Measurements from ENCODE around the gene FGG.
A peak's percentile ranks its signal among the peaks of the same experiment; 100 is the strongest.

FGG gene

DNA sequence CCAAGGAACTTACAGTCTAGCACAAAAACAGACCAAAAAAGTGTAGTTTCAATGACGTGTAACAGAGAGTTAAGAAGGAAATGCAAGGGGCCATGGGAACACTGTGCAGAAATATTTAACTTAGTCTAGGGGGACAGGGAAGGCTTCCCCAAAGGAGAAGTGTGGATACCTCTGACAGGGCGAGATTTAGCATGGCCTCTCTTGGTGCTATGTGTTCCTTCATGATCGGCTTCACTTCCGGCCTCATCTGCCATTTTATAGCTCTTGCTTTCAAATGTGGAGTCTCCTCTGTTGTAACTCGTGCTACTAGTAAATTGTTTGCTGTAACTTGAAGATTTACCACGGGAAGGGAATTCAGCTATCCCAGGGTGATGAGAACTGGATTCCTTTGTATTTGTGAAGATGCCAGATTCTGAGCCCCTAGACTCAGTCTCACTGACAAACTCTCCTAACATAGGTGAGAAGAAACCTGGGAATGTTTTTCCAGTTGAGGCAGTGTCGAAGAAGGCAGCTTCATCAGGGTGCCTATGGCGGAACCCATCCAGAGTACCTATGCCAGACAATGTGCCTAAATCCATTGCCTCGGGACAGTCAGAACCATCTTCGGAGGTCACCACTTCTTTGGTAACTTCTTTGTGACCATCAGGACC lies 27.0 kb downstream of the FGG start:
- DNase-seq = no peak

DNA sequence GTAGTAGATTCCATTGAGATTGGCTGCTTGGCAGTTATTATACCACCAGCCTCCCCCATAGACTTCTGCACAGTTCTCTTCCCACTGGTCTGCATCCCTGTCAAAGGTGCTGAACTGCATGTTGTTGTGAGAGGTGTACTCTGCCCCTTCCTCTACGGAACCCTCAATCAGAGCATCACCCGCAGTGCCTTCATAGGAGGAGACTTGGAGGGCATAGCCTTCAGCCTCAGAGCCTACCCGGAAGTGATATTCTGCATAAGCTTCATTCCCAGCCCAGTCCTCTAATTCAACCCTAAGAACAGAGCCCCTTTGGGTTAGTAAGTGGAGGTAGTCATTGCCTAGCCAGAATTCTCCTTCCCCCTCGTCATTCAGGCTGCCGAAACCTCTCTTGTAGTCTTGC lies 28.2 kb downstream of the FGG start:
- no peak for DNase-seq

DNA sequence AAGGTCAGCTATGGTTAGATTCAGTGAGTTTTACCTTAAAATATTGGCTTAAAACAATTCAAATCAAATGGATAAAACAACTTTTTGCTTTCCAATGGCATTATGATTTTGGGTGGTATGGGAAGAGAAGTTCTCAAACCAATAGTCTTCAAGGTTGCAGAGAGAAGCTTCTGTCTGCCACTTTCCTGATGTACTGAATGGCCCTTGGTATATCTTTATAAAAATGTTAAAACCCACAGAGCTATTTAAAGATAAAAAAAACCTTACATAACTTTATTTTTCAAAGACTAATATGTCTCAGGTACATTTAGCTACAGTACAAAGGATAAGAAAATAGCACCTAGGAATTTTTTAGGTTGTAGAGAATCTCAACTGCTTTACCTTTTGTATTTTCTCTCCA lies 28.8 kb downstream of the FGG start:
- DNase-seq = no peak

DNA sequence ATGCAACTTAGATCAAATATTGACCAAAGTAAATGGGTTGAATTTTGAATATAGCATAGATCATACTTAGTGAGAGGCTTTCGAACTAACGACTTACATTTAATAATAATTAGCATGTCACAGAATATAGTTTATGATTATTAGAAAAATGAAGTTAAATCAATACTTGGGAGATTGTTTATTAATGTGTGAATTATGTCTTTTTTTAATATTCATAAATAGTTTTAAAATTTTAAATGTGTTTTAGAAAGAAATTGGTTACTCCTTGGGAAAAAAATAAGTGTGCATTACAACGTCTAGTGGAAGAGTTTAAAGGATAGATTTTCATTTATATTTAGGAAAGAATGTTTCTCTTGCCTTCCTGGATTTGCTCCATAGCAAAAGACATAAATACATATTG lies 29.2 kb downstream of the FGG start:
- no peak for DNase-seq

DNA sequence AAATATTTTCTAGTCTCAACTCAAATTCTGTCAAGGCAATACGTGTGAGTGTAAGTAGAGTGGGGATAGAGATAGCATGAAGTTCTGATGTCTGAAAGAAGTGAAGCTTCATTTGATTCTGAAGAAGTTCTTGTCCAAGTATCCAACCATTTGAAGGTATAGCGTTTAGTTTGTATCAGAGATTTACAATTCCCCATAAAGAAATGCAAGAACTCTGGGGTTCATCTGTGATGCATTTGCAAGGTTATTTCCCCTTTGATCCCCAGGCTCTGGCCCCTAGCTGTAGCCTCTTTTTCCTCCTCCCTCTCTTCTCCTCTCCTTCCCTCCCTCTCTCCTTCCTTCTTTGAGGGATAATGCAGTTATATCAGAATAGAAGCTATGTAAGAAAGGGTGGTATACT lies 29.7 kb downstream of the FGG start:
- no peak for DNase-seq

DNA sequence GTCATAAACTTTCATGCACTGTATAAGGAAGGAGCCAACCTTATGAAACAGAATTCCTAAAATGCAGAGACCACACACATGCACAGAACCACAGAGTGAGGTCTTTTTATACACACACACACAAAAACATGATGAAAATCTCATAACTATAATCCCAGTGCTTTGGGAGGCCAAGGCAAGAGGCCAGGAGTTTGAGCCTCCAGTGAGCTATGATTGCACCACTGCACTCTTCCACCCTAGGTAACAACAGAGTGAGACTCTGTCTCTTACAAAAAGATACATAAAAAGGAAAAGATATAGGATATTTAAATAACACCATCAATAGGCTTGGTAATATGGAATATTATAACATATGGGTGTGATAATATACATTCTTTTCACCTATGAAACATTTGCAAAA lies 32.5 kb downstream of the FGG start:
- DNase-seq = no peak

DNA sequence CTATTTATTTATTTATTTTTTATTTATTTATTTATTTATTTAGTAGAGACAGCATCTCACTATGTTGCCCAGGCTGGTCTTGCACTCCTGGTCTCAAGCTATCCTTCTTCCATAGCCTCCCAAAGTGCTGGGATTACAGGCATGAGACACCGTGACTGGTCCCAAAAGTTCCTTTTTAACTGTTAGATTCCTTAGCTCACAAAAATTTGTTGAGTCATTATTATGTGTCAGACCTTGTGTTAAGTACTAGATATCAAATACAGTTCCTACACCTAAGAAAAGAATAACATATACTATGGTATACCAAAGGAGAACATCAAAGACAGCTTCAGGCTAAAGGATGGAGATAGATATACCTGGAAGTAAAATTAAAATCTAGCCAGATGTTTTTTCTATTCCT lies 33.5 kb downstream of the FGG start:
- no peak for DNase-seq

DNA sequence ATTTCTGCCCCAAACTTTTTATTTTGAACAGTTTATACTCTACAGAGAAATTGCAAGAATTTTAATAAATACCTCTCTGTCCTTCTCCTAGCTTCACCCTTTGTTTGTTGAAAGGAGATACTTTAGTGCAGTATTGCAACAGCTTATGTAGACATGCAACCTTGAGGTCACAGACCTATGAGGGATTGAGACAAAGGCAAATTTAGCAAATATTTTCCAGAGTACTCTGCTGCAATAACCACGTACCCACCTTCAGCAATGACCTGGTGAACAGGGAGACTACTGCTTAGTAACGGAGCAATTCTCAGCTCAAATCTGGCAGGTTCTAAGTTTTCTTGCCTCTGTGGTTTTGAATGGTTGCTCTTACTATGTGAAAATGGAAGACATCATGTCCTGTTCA lies 35.1 kb downstream of the FGG start:
- no peak for DNase-seq

DNA sequence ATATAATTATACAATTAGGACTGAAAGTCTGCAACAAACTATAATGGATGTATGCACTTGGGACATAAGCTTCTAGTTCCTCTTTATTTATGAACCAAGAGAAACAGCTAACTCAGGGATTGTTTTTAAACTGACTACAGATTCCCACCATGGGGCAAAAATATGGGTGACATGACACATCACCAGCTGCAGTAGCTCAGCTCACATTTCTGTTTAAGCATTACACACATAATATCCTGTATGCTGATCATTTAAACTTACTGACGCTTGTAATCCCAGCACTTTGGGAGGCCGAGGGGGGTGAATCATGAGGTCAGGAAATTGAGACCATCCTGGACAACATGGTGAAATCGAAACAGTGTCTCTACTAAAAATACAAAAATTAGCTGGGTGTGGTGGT lies 38.1 kb downstream of the FGG start:
- no peak for DNase-seq

DNA sequence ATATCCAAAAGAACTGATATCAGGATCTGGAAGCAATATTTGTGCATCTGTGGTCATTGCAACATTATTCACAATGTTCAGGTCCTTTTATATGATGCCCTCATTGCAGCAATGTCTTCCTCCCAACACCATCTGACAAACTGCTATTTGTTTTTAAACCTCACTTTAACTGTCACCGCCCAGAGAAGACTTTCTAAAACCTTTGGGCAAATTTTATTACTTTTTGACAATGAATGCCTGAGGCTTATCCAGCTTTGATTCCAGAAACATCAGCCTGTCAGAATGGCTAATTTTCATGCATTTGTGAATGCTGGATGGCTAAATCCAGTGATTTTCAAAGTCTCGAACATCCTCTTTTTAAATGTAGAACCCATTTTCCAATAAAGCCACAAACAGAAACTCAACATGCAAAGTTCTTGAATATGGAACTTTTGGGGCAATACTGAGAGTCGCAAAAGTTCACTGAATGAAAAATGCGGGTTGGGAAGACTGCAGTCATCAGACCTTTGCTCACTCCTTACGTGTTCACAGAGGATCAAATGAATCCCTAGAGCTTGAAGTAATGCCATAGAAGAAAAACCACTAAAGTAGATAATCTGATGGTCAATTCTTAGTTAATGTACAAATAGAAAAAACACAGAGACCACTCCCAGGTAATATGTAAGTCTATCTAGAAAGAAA lies 39.1 kb downstream of the FGG start:
- DNase-seq = no peak

DNA sequence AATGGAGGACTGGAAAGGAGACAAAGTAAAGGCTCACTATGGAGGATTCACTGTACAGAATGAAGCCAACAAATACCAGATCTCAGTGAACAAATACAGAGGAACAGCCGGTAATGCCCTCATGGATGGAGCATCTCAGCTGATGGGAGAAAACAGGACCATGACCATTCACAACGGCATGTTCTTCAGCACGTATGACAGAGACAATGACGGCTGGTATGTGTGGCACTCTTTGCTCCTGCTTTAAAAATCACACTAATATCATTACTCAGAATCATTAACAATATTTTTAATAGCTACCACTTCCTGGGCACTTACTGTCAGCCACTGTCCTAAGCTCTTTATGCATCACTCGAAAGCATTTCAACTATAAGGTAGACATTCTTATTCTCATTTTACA lies 42.9 kb downstream of the FGG start:
- DNase-seq = no peak

DNA sequence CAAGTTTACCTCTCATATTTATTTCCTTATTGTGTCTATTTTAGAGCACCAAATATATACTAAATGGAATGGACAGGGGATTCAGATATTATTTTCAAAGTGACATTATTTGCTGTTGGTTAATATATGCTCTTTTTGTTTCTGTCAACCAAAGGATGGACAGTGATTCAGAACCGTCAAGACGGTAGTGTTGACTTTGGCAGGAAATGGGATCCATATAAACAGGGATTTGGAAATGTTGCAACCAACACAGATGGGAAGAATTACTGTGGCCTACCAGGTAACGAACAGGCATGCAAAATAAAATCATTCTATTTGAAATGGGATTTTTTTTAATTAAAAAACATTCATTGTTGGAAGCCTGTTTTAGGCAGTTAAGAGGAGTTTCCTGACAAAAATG lies 43.4 kb downstream of the FGG start:
- no peak for DNase-seq

DNA sequence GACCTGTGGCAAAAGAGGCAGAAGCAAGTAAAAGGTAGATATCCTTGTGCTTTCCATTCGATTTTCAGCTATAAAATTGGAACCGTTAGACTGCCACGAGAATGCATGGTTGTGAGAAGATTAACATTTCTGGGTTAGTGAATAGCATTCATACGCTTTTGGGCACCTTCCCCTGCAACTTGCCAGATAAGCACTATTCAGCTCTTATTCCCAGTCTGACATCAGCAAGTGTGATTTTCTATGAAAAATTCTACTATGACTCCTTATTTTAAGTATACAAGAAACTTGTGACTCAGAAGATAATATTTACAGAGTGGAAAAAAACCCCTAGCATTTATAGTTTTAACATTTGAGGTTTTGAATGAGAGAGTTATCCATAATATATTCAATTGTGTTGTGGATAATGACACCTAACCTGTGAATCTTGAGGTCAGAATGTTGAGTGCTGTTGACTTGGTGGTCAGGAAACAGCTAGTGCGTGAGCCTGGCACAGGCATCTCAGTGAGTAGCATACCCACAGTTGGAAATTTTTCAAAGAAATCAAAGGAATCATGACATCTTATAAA lies 45.7 kb downstream of the FGG start:
- DNase-seq = no peak

DNA sequence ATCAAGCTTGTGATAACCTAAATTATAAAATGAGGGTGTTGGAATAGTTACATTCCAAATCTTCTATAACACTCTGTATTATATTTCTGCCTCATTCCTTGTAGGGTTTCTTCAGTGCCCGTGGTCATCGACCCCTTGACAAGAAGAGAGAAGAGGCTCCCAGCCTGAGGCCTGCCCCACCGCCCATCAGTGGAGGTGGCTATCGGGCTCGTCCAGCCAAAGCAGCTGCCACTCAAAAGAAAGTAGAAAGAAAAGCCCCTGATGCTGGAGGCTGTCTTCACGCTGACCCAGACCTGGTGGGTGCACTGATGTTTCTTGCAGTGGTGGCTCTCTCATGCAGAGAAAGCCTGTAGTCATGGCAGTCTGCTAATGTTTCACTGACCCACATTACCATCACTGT lies 46.8 kb downstream of the FGG start:
- DNase-seq = no peak

DNA sequence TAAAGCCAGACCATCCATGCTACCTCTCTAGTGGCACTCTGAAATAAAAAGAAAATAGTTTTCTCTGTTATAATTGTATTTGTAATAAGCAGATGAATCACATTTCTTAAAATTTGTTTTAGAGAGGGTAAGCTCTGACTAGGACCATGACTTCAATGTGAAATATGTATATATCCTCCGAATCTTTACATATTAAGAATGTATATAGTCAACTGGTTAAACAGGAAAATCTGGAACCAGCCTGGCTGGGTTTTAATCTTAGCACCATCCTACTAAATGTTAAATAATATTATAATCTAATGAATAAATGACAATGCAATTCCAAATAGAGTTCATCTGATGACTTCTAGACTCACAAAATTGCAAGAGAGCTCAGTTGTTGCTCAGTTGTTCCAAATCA lies 48.1 kb downstream of the FGG start:
- DNase-seq = no peak

DNA sequence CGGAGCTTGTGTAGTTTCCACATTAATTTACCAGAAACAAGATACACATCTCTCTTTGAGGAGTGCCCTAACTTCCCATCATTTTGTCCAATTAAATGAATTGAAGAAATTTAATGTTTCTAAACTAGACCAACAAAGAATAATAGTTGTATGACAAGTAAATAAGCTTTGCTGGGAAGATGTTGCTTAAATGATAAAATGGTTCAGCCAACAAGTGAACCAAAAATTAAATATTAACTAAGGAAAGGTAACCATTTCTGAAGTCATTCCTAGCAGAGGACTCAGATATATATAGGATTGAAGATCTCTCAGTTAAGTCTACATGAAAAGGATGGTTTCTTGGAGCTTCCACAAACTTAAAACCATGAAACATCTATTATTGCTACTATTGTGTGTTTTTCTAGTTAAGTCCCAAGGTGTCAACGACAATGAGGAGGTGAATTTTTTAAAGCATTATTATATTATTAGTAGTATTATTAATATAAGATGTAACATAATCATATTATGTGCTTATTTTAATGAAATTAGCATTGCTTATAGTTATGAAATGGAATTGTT lies 49.7 kb downstream of the FGG start, which contains the start of gene FGB:
TSS of gene FGB (plus strand) at position 315 of the 558 bp plus-strand sequence. CDS start at position 323, 8 bp downstream.
- DNase-seq = no peak

DNA sequence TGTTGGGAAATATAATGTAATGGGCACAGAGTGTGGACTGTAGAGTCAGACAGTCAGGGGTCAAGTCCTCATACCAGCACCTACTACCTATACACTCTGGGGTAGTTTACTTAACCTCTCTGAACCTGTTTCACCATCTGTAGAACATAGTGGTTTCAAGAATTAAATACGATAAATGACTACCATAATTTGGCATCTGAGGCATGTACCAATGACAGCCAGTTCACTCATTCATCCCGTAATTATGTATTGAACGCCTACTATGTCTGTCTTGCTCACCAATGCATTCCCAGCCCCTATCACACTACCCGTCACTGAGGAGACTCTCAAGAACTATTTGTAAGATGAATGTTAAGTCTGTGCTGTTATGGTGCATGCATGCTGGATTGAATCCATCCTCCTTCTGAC lies 51.6 kb downstream of the FGG start:
- DNase-seq = no peak

DNA sequence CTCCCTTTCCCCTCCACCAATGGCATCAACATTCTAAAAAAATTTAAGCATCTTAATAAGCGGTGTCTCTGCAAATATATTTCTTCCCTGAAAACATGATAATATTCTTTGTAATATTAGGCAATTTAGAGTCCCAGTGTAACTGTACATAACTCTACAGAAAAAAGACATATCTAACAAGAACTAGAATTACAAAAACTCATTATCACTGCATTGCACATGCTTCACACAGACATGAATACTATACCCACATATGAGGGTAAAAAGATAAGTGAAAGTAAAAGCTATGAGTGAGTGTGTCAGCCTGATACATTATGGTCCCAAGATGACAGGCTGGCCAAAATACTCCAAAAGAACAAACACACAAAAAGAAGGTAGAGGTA lies 52.0 kb downstream of the FGG start:
- DNase-seq = no peak

DNA sequence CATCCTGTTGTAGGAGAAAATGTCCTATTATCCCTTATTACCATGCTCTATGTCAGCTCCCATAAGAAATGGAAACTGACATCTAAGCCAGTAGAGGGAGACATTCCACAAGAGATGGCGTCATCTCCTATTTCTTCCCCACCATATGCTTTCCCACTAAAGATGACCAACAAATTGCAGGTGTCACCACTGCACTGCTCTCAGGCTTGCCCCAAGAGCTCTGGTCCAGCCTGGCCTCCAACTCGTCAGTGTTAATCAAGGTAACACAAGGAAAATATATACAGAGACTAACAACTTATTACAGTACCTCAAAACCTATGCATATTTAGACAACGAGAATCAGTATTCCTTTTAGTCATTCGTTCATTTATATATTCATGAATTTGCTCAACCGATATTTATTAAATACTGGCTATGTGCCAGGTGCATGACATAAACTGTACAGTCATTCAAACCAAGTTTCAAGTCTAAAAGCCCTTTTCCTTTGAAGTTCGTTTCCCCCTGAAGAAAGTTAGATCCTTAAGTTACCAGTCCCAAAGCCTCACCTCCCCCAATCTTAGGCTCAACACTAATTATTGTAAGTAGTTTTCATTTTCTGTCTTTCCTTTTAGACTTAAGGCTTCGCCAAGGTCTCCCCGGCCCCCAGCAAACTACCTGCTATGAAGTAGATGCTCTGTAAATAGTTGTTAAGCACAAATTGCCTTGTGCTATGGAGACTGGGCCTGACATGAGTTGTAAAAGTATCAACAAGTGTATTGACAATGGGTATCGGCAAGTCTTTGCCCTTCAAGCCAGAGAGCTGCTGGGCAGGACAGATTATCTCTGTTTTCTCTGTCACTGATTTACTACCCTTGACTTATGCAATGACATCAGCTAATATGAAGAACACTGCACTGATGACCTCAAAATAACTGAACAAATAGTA lies 52.7 kb downstream of the FGG start:
- DNase-seq = peak; percentile 24

DNA sequence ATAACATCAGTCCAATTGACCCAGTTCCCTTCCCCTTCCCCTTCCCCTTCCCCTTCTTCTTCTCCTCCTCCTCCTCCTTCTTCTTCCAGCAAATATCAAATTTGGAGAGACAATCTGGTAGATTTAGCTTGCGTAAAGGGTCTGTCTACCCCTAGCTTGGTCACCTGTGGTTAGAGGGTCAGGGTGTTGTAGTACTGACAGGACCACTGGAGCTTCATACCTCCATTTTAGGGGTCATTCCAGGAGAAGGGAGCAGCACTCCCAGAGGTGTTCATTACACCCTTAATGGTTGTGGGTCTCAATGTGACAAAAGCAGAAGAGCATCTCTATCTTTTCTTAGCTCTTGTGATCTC lies 53.3 kb downstream of the FGG start:
- DNase-seq = no peak
